SU-DHL-6 (cell line): ENCODE data around the gene GEMIN5.
A peak's percentile ranks its signal among the peaks of the same experiment; 100 is the strongest.

Experiments
- H2AFZ ChIP-seq: fragments of 200-600 bp; sonication (generic); 2 replicates; pipeline ENCODE4 v1.6.1; 2014; ENCODE audit warnings: low read depth, mild to moderate bottlenecking, moderate library complexity, mixed read lengths, antibody characterized with exemption, low read length; ENCODE audit not compliant: severe bottlenecking
- H3F3A ChIP-seq: fragments of 200-600 bp; shearing (Covaris generic); 2 replicates; pipeline ENCODE4 v1.6.0; 2016; ENCODE audit warnings: antibody characterized with exemption, mild to moderate bottlenecking; ENCODE audit not compliant: insufficient read depth
- H3K27ac ChIP-seq: fragments of 200-600 bp; sonication (generic); 2 replicates; pipeline ENCODE4 v1.5.1; 2016; ENCODE audit warnings: low read depth, mild to moderate bottlenecking, low read length, moderate library complexity, mixed read lengths
- H3K27me3 ChIP-seq: fragments of 200-600 bp; sonication (generic), shearing (Covaris generic); 2 replicates; pipeline ENCODE4 v1.6.0; 2014; ENCODE audit warnings: mild to moderate bottlenecking, low read length
- H3K36me3 ChIP-seq: fragments of 200-600 bp; sonication (generic); 2 replicates; pipeline ENCODE4 v1.6.1; 2014; ENCODE audit warnings: mild to moderate bottlenecking, low read length, mixed read lengths
- H3K4me2 ChIP-seq: fragments of 300-600, 200-600 bp; shearing (Covaris generic), sonication (generic); 2 replicates; pipeline ENCODE4 v1.6.0; 2014; ENCODE audit warnings: low read length, low read depth, mild to moderate bottlenecking; ENCODE audit not compliant: poor library complexity, severe bottlenecking
- H3K4me3 ChIP-seq: fragments of 200-600 bp; sonication (generic); 2 replicates; pipeline ENCODE4 v1.5.1; 2014; ENCODE audit warnings: antibody characterized with exemption, low read length, mild to moderate bottlenecking, mixed read lengths; ENCODE audit not compliant: insufficient read depth, poor library complexity, severe bottlenecking
- H3K79me2 ChIP-seq: fragments of 200-600 bp; sonication (generic); 2 replicates; pipeline ENCODE4 v1.6.1; 2014; ENCODE audit warnings: mild to moderate bottlenecking, low read length, moderate library complexity; ENCODE audit not compliant: insufficient read depth
- H3K9ac ChIP-seq: fragments of 200-600 bp; sonication (generic); 2 replicates; pipeline ENCODE4 v1.7.0; 2014; ENCODE audit warnings: mild to moderate bottlenecking, low read length
- H3K9me2 ChIP-seq: fragments of 200-600 bp; sonication (generic); replicated peaks from 2 replicates; pipeline ENCODE4 v1.6.1; 2014; ENCODE audit warnings: low read length; ENCODE audit not compliant: insufficient read depth
- H3K9me3 ChIP-seq: fragments of 200-600 bp; sonication (generic); 2 replicates; pipeline ENCODE4 v1.6.1; 2014; ENCODE audit warnings: low read length, mixed read lengths; ENCODE audit not compliant: insufficient read depth
- H4K20me1 ChIP-seq: fragments of 200-600 bp; sonication (generic); 2 replicates; pipeline ENCODE4 v1.6.1; 2014; ENCODE audit warnings: low read depth, mild to moderate bottlenecking, antibody characterized with exemption, low read length, moderate library complexity, mixed read lengths
- EZH2phosphoT487 ChIP-seq: fragments of 200-600 bp; sonication (generic), shearing (Covaris generic); conservative IDR thresholded peaks from 2 replicates; pipeline ENCODE4 v1.6.1; 2018; ENCODE audit warnings: mild to moderate bottlenecking, antibody characterized with exemption, low read length, moderate library complexity, mixed read lengths
- TF ChIP-seq, protein P1 (sequence below): fragments of 200-600 bp; sonication (generic); IDR thresholded peaks from one replicate; pipeline ENCODE4 v1.5.1; 2017; ENCODE audit warnings: antibody characterized with exemption, mild to moderate bottlenecking, low read length, moderate library complexity; ENCODE audit not compliant: insufficient read depth, poor library complexity, severe bottlenecking

Gene GEMIN5

GRCh38 chr5:154937186-154937717, 759 bp downstream of the GEMIN5 start:
- Histone ChIP-seq H3K9ac (peak overlapping the region; percentile 91), H3K4me3 (peak overlapping the region; percentile 85), H3K79me2 (peaks cover 49% of the 10 kb centered on the region), H3K27me3 (no peaks in the 10 kb centered on the region), H3K4me2 (peak overlapping the region; percentile 94), H3K9me2 (no peaks in the 10 kb centered on the region), H3F3A (peaks cover 10% of the 10 kb centered on the region), H3K36me3 (peaks cover 5% of the 10 kb centered on the region; the same call in 1 of the 2 replicates), H2AFZ (peak overlapping the region; percentile 82), H3K9me3 (no peaks in the 10 kb centered on the region), H4K20me1 (no peaks in the 10 kb centered on the region), H3K27ac (no peak overlapping the region)
- TF ChIP-seq EZH2phosphoT487, result no peak
- TF ChIP-seq, protein P1, sequence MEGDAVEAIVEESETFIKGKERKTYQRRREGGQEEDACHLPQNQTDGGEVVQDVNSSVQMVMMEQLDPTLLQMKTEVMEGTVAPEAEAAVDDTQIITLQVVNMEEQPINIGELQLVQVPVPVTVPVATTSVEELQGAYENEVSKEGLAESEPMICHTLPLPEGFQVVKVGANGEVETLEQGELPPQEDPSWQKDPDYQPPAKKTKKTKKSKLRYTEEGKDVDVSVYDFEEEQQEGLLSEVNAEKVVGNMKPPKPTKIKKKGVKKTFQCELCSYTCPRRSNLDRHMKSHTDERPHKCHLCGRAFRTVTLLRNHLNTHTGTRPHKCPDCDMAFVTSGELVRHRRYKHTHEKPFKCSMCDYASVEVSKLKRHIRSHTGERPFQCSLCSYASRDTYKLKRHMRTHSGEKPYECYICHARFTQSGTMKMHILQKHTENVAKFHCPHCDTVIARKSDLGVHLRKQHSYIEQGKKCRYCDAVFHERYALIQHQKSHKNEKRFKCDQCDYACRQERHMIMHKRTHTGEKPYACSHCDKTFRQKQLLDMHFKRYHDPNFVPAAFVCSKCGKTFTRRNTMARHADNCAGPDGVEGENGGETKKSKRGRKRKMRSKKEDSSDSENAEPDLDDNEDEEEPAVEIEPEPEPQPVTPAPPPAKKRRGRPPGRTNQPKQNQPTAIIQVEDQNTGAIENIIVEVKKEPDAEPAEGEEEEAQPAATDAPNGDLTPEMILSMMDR, result no peak

DNA sequence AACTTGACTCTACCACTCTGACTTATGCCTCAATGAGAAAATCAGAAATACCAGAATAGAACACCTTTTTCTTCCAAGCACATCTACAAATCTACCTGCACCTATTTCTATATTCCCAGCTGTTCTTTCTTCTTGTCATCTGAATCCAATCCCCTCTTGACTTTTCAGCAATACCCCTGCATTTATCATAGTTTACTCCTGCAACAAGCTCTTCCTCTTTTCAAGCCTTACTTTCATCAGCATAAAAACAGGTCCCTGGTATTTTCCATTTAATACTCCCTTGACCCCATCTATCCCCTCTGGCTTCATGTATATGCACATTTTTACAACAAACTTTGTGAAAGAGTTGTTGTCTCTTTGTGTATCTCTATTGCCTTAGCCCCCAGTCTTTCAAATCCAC, 3.1 kb downstream of the GEMIN5 start:
- Histone ChIP-seq H3K4me3 (no peak overlapping the region), H4K20me1 (no peaks in the 10 kb centered on the region), H3K9ac (no peak overlapping the region), H3K27ac (no peak overlapping the region), H3K9me3 (no peaks in the 10 kb centered on the region), H2AFZ (no peak overlapping the region), H3K79me2 (peaks cover 36% of the 10 kb centered on the region), H3K27me3 (no peaks in the 10 kb centered on the region), H3F3A (peaks cover 5% of the 10 kb centered on the region), H3K9me2 (no peaks in the 10 kb centered on the region), H3K4me2 (no peak overlapping the region), H3K36me3 (peaks cover 10% of the 10 kb centered on the region; the same call in 1 of the 2 replicates)
- TF ChIP-seq EZH2phosphoT487, result no peak
- TF ChIP-seq, protein P1, result no peak

GRCh38 chr5:154933537-154933936, 4.5 kb downstream of the GEMIN5 start:
- Histone ChIP-seq H3K27me3 (no peaks in the 10 kb centered on the region), H3K79me2 (peaks cover 36% of the 10 kb centered on the region), H3K4me2 (no peak overlapping the region), H3K36me3 (peaks cover 10% of the 10 kb centered on the region; the same call in 1 of the 2 replicates), H3F3A (no peaks in the 10 kb centered on the region), H4K20me1 (no peaks in the 10 kb centered on the region), H2AFZ (no peak overlapping the region), H3K4me3 (no peak overlapping the region), H3K9me2 (no peaks in the 10 kb centered on the region), H3K9ac (no peak overlapping the region), H3K9me3 (no peaks in the 10 kb centered on the region), H3K27ac (no peak overlapping the region)
- TF ChIP-seq EZH2phosphoT487, result no peak
- TF ChIP-seq, protein P1, result no peak
